K562 (cell line): ENCODE results near the gene NKG7. TPM values are rescaled to one million over a fixed set of nuclear protein-coding genes. Genes with fewer than 3 reads are reported as not detected.
A peak's percentile ranks its signal among the peaks of the same experiment; 100 is the strongest.

Experiments
- E2F8 ChIP-seq: fragments of 450-650 bp; IDR thresholded peaks from 2 replicates; pipeline ENCODE4 v1.7.1; 2018; ENCODE audit warnings: mild to moderate bottlenecking, low read depth; ENCODE audit not compliant: partially characterized antibody
- GABPA ChIP-seq: fragments of 200-800 bp; sonication (Bioruptor generic); conservative IDR thresholded peaks from 2 replicates; pipeline ENCODE4 v1.6.1; 2016; ENCODE audit warnings: low read depth, missing genetic modification characterization, missing compliant biosample characterization
- GTF2A2 ChIP-seq: IDR thresholded peaks from 2 replicates; pipeline ENCODE4 v1.6.1; 2016; ENCODE audit warnings: mild to moderate bottlenecking, missing genetic modification characterization, missing compliant biosample characterization
- KAT2B ChIP-seq: IDR thresholded peaks from one replicate; pipeline ENCODE4 v1.6.1; 2012; ENCODE audit warnings: low read depth, mild to moderate bottlenecking, control low read depth, inconsistent platforms, low read length, moderate library complexity
- MNT ChIP-seq, 2 experiments: fragments of 450-650 bp; conservative IDR thresholded peaks; 2 replicates each; pipeline ENCODE4 v1.6.1; 2017; ENCODE audit warnings: mild to moderate bottlenecking in 2 of 2, moderate library complexity in 2 of 2
- NR3C1 ChIP-seq: sonication (generic); formaldehyde crosslinking; IDR thresholded peaks from 2 replicates; pipeline ENCODE4 v1.8.1; 2022; ENCODE audit warnings: missing genetic modification reagents
- NRF1 ChIP-seq, 2 experiments: fragments of 450-650 bp; IDR thresholded peaks in 1 of 2; conservative IDR thresholded peaks in 1 of 2; 2 replicates each; pipeline ENCODE4 v1.6.1; 2014; ENCODE audit warnings: mild to moderate bottlenecking in 2 of 2
- PRDM10 ChIP-seq: fragments of 450-650 bp; IDR thresholded peaks from 2 replicates; pipeline ENCODE4 v1.6.1; 2018; ENCODE audit not compliant: partially characterized antibody
- RBFOX2 ChIP-seq: fragments of 200-400 bp; formaldehyde crosslinking; IDR thresholded peaks from 2 replicates; pipeline ENCODE4 v1.6.1; 2017; ENCODE audit warnings: low read depth, mild to moderate bottlenecking, low read length, moderate library complexity
- SMAD1 ChIP-seq: fragments of 150-350 bp; IDR thresholded peaks from 2 replicates; pipeline ENCODE4 v1.6.1; 2014; ENCODE audit warnings: low read length, low read depth; ENCODE audit not compliant: partially characterized antibody
- TFAP4 ChIP-seq: sonication (generic); formaldehyde crosslinking; IDR thresholded peaks from 2 replicates; pipeline ENCODE4 v1.8.0; 2022; ENCODE audit warnings: missing genetic modification reagents, mild to moderate bottlenecking, moderate library complexity, borderline replicate concordance
- VEZF1 ChIP-seq: fragments of 200-800 bp; sonication (Bioruptor generic); IDR thresholded peaks from 2 replicates; pipeline ENCODE4 v1.6.1; 2017; ENCODE audit warnings: missing genetic modification characterization, missing compliant biosample characterization
- ZC3H4 ChIP-seq: sonication (generic); formaldehyde crosslinking; IDR thresholded peaks from 2 replicates; pipeline ENCODE4 v1.9.0; 2021; ENCODE audit warnings: missing genetic modification reagents, borderline replicate concordance
- ZNF175 ChIP-seq: fragments of 200-800 bp; sonication (Bioruptor generic); IDR thresholded peaks from 2 replicates; pipeline ENCODE4 v1.6.1; 2016; ENCODE audit warnings: low read depth, mild to moderate bottlenecking, missing genetic modification characterization, missing compliant biosample characterization
- ZNF239 ChIP-seq: fragments of 250-450 bp; sonication (Bioruptor Pico); IDR thresholded peaks from 2 replicates; pipeline ENCODE4 v1.4.0; 2020; ENCODE audit warnings: mild to moderate bottlenecking
- polyA plus RNA-seq, 8 experiments: library from polyadenylated mRNA; depleted of rRNA in 4 of 8; stranded (reverse) in 5 of 8; unstranded in 3 of 8; fragments of >200 nt; fragmentation: Nextera tagmentation in 2 of 8; fragmentation: Illumina TruSeq in 1 of 8; extraction: Ambion mirVana in 2 of 8; extraction: Trizol in 1 of 8; gene quantifications; 2 replicates each; pipeline versions ENCODE4 v1.2.1 to v1.2.3, GENCODE V29; 2011 to 2014; ENCODE audit warnings: inconsistent platforms in 1 of 8, missing spikeins in 1 of 8
- total RNA-seq, 7 experiments: library from RNA; depleted of rRNA in 6 of 7; stranded (reverse); fragments of >200 nt in 6 of 7; fragmentation: Illumina TruSeq in 2 of 7; extraction: Trizol in 2 of 7; gene quantifications; 2 replicates each; pipeline versions ENCODE4 v1.2.1 to v1.2.3, GENCODE V29; 2011 to 2021; ENCODE audit warnings: low replicate concordance in 1 of 7

NKG7 gene
- total and polyA plus RNA-seq, 9 of the 15 experiments (the other 6 are each of a cell fraction or from before 2014, with no cell fraction given) = 0.30 to 0.70 (median 0.51) TPM; not detected in 2

GRCh38 chr19:51394050-51394836, 21.8 kb upstream of the NKG7 start (continued):
- TF ChIP-seq E2F8 (peak; percentile 76), GABPA (tag) (peak; percentile 93), PRDM10 (peak; percentile 42), ZNF175 (0 out of 2 replicates have a peak, but pooled peaks have one; percentile 10), NRF1 (conservative IDR thresholded peaks at IDR 0.05 in 1 of 2, IDR thresholded peaks at IDR 0.05 in 1 of 2) (peak; percentile 97), GTF2A2 (tag) (no peak), ZNF239 (no peak), RBFOX2 (peak; percentile 79), VEZF1 (CRISPR knock-in tag) (peak; percentile 72), KAT2B (peak; percentile 14), TFAP4 (CRISPR knock-in tag) (peak; percentile 83), ZC3H4 (CRISPR knock-in tag) (0 out of 2 replicates have a peak, but pooled peaks have one; percentile 53), MNT (conservative IDR thresholded peaks at IDR 0.05) (peak; percentile 50 to 76; a peak in 3 of 4 replicates), NR3C1 (CRISPR knock-in tag) (no peak), SMAD1 (peak; percentile 49)
